ENCODE results near the gene PRTG. TPM values are rescaled to one million over a fixed set of nuclear protein-coding genes. Genes with fewer than 3 reads are reported as not detected.
A peak's percentile ranks its signal among the peaks of the same experiment; 100 is the strongest.
"Not testable (repeated sequence)": the region's sequence is repeated elsewhere in the genome, so short reads cannot be mapped to it uniquely, and the experiment has no call there.

The PRTG gene
- total RNA-seq, 2 donors from 2014 or later, result not detected

DNA sequence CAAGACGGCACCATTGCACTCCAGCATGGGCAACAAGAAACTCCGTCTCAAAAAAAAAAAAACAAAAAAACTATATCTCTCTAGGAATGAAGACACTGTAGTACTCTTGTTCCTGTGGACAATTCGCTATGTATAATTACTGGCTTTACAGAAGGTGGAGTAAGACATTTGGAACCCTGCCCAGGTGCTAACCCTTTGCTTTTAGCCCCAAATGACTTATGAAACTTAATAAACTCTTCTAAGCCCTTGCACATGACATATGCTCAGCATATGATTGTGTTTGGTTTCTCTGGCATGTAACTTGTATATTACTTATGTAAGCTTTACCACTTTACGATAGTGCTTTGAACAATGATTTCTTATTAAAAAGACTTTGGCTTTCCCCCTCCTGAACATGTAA lies 27.3 kb upstream of the PRTG start:
- Mint-ChIP-seq H3K27ac (no peak overlapping the region), H3K4me3 (no peak overlapping the region), H3K27me3 (peaks cover 24% of the 10 kb centered on the region), H3K4me1 (peaks cover 5% of the 10 kb centered on the region), H3K36me3 (ENCODE audit: low read depth) (no peaks in the 10 kb centered on the region)
- H3K9me3 ChIP-seq (ENCODE audit: control insufficient read depth, low read length, poor library complexity, severe bottlenecking), result no peaks in the 10 kb centered on the region
- ATAC-seq (no peak), DNase-seq (no peak)

- DNase-seq, result no peak
- Mint-ChIP-seq H3K27ac (no peak overlapping the region), H3K4me3 (no peak overlapping the region), H3K36me3 (ENCODE audit: low read depth) (no peaks in the 10 kb centered on the region), H3K4me1 (peaks cover 5% of the 10 kb centered on the region), H3K27me3 (peaks cover 17% of the 10 kb centered on the region)
- no peak for ATAC-seq
- no peaks in the 10 kb centered on the region for H3K9me3 ChIP-seq (ENCODE audit: control insufficient read depth, low read length, poor library complexity, severe bottlenecking)
These were observed 25.8 kb upstream of the PRTG start for GRCh38 chr15:55768670-55769185.

DNA sequence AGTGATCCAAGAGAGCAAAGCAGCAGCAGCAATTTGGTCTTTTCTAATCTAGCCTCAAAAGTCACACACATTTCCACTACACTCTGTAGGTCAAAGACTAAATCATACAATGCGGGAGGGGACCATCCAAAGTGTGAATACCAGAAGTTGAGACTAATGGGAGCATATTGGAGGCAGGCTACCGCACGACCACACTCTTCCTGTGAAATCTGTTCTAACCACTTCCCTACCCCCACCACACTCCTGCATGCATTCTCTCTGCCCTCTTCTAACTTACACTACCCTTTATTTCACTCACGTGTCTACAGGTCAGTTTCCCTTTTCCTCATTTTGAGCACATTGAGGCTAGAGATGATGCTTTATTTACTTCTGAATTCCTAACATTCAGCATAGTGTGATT lies 23.7 kb upstream of the PRTG start:
- Mint-ChIP-seq H3K4me3 (no peak overlapping the region), H3K36me3 (ENCODE audit: low read depth) (no peaks in the 10 kb centered on the region), H3K27ac (no peak overlapping the region), H3K4me1 (peaks cover 5% of the 10 kb centered on the region), H3K27me3 (peaks cover 18% of the 10 kb centered on the region)
- H3K9me3 ChIP-seq (ENCODE audit: control insufficient read depth, low read length, poor library complexity, severe bottlenecking), result no peaks in the 10 kb centered on the region
- ATAC-seq, result no peak
- no peak for DNase-seq

DNA sequence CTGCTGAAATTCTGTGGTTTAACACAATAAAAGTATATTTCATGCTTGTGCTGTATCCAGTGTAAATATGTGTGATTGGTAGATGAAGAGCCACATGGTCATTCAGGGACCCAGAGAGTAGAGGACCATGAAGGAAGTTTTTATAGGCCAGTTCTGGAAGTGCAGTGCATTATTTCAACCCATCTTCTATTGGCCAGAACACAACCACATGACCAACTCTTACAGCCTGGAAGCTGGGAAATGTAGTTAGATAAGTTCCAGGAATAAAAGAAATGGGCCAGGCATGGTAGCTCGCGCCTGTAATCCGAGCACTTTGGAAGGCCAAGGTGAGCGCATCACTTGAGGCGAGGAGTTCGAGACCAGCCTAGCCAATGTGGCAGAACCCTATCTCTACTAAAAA lies 21.4 kb upstream of the PRTG start:
- no peak for ATAC-seq
- H3K4me3 Mint-ChIP-seq, result no peak overlapping the region
- peaks cover 12% of the 10 kb centered on the region for H3K27me3 Mint-ChIP-seq

DNA sequence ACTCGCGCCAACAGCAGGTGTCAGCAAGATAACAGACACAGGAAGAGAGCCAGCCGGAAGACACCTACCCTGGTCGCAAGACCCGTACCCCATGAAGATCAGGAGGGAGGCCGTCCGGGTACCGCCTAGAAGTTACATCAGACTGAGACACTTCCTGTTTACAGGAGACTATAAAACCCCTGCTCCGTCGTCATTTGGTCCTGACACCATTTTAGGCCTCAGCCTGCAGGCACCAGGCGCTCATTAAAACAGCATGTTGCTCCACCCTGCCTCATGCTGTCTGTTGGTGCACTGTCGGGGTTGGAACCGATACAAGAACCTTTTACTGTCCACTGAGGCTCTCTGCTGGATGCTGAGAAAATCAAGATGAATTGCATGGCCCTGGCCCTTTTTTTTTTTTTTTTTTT lies 15.6 kb upstream of the PRTG start:
- Mint-ChIP-seq H3K27me3 (peaks cover 25% of the 10 kb centered on the region), H3K36me3 (ENCODE audit: low read depth) (peaks cover 2% of the 10 kb centered on the region), H3K27ac (no peak overlapping the region), H3K4me1 (peaks cover 2% of the 10 kb centered on the region), H3K4me3 (no peak overlapping the region)
- H3K9me3 ChIP-seq (ENCODE audit: control insufficient read depth, low read length, poor library complexity, severe bottlenecking), result no peaks in the 10 kb centered on the region
- DNase-seq, result no peak
- no peak for ATAC-seq

More for the DNA sequence above, 21.4 kb upstream of the PRTG start:
- H3K4me1 Mint-ChIP-seq, result peaks cover 7% of the 10 kb centered on the region
- no peak for DNase-seq
- H3K36me3 Mint-ChIP-seq (ENCODE audit: low read depth), result no peaks in the 10 kb centered on the region
- no peaks in the 10 kb centered on the region for H3K9me3 ChIP-seq (ENCODE audit: control insufficient read depth, low read length, poor library complexity, severe bottlenecking)
- H3K27ac Mint-ChIP-seq, result no peak overlapping the region

DNA sequence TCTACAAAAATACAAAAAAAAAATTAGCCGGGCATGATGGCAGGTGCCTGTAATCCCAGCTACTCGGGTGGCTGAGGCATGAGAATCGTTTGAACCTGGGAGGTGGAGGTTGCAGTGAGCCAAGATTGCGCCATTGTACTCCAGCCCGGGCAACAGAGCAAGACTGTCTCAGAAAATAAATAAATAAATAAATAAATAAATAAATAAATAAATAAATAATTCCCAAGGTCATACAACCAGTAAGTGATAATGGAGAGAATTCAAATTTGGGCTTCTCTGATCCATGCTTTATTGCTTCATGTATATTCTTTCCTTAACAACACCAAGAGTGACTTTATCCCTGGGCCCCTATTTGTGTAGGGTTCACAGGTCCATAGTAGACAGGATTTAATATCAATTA lies 10.5 kb upstream of the PRTG start:
- H3K27me3 Mint-ChIP-seq, result peaks cover 32% of the 10 kb centered on the region
- H3K9me3 ChIP-seq (ENCODE audit: control insufficient read depth, low read length, poor library complexity, severe bottlenecking); DNase-seq; ATAC-seq; H3K36me3 Mint-ChIP-seq (ENCODE audit: low read depth); H3K27ac Mint-ChIP-seq; H3K4me1 Mint-ChIP-seq; H3K4me3 Mint-ChIP-seq: not testable (repeated sequence)

GRCh38 chr15:55750706-55751105 lies 7.8 kb upstream of the PRTG start:
- Mint-ChIP-seq H3K4me3 (no peak overlapping the region), H3K27me3 (peaks cover 40% of the 10 kb centered on the region), H3K36me3 (ENCODE audit: low read depth) (peaks cover 2% of the 10 kb centered on the region), H3K27ac (no peak overlapping the region), H3K4me1 (peaks cover 2% of the 10 kb centered on the region)
- no peak for ATAC-seq
- H3K9me3 ChIP-seq (ENCODE audit: control insufficient read depth, low read length, poor library complexity, severe bottlenecking), result no peaks in the 10 kb centered on the region
- no peak for DNase-seq

DNA sequence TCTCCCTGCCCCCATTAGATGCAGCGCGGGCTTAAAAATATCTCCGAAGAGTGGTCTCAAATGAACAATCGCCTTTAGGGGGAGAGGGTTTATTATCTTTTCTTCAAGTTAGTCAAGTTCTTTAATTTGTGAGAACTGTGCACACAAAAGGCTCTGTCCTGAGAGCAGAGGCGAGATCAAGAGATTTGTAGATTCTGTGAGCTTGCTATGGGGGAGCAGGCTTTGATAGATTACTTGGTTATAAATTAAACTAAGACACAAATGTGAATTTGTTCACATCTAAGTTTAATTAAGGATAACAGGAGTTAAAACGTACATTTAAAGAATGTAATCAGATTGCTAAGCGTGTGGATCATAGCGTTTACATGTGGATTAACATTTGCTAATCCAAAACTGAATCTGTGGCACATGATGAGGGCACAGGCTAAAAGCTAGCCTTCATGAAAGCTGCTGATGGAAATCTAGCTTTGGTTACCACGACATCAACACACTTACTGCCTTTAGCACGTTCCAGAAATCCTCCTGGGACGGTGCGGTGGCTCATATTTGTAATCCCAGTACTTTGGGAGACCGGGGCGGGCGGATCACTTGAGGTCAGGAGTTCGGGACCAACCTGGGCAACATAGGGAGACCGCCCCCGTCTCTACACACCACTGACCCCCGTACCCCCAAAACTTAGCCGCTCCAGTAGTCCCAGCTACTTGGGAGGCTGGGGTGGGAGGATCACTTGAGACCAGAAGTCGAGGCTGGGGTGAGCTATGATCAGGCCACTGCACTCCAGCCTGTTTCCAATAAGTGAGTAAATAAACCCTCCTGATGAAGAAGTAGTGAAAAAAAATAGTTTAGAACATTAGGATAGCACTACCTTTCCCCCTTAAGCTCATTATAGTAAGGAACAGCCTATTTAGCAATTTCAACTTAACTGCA lies 1.0 kb upstream of the PRTG start:
- Mint-ChIP-seq H3K27ac (no peak overlapping the region), H3K4me1 (peaks cover 6% of the 10 kb centered on the region), H3K36me3 (ENCODE audit: low read depth) (peaks cover 4% of the 10 kb centered on the region), H3K27me3 (peaks cover 33% of the 10 kb centered on the region), H3K4me3 (peak overlapping the region; percentile 83)
- ATAC-seq (no peak), DNase-seq (no peak)
- no peaks in the 10 kb centered on the region for H3K9me3 ChIP-seq (ENCODE audit: control insufficient read depth, low read length, poor library complexity, severe bottlenecking)

GRCh38 chr15:55742498-55742926 lies 440 bp downstream of the PRTG start:
- ATAC-seq (peak; percentile 33), DNase-seq (no peak)
- no peaks in the 10 kb centered on the region for H3K9me3 ChIP-seq (ENCODE audit: control insufficient read depth, low read length, poor library complexity, severe bottlenecking)
- Mint-ChIP-seq H3K27me3 (peaks cover 28% of the 10 kb centered on the region), H3K4me3 (peak overlapping the region; percentile 84), H3K36me3 (ENCODE audit: low read depth) (peaks cover 2% of the 10 kb centered on the region), H3K4me1 (peaks cover 4% of the 10 kb centered on the region), H3K27ac (no peak overlapping the region)

GRCh38 chr15:55741833-55742497 lies 987 bp downstream of the PRTG start:
- Mint-ChIP-seq H3K4me1 (peaks cover 4% of the 10 kb centered on the region), H3K27ac (no peak overlapping the region), H3K27me3 (peaks cover 30% of the 10 kb centered on the region), H3K4me3 (no peak overlapping the region), H3K36me3 (ENCODE audit: low read depth) (peaks cover 2% of the 10 kb centered on the region)
- H3K9me3 ChIP-seq (ENCODE audit: control insufficient read depth, low read length, poor library complexity, severe bottlenecking), result no peaks in the 10 kb centered on the region
- ATAC-seq (peak; percentile 45), DNase-seq (no peak)

DNA sequence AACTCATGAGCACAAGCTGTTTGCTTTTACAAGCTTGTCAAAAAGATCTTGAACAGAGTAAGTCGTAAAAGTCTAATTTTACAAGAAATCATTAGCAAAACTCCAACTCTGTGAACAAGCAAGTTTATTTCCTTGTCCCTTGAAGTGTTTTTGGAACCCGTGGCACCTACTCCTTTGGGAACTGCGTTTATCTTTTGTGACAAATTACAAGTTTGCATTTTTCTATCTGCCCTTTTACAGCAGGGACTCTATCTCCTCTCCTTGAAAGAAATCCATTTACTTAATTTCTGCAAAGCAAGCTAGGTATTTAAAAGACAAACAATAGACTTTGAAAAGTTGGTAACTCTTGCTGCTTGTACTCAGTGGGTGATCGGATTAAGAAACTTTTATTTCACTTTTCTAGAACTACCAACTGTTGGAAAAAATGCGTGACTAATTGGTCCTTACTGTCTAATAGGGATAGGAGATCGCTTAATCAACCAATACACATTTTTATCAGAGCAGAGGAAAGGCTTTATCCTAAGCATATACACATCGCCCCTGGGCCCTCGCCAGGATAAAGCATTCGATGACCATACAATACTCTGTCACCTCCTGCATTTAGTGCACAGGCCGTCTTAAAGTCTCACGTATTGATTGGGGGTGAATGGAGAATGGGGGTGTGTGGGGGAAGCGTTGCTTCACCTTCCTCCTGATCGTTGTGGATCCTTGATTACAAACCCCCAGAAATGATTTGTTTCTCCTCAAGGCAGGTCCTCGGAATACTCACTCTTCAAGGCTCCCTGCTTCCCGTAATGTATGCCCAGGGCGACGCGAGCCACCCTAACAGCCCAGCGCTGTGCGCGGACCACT lies 1.7 kb downstream of the PRTG start:
- Mint-ChIP-seq H3K4me1 (peaks cover 4% of the 10 kb centered on the region), H3K27ac (no peak overlapping the region), H3K27me3 (peaks cover 33% of the 10 kb centered on the region), H3K4me3 (no peak overlapping the region), H3K36me3 (ENCODE audit: low read depth) (peaks cover 2% of the 10 kb centered on the region)
- DNase-seq (no peak), ATAC-seq (no peak)
- H3K9me3 ChIP-seq (ENCODE audit: control insufficient read depth, low read length, poor library complexity, severe bottlenecking), result no peaks in the 10 kb centered on the region

DNA sequence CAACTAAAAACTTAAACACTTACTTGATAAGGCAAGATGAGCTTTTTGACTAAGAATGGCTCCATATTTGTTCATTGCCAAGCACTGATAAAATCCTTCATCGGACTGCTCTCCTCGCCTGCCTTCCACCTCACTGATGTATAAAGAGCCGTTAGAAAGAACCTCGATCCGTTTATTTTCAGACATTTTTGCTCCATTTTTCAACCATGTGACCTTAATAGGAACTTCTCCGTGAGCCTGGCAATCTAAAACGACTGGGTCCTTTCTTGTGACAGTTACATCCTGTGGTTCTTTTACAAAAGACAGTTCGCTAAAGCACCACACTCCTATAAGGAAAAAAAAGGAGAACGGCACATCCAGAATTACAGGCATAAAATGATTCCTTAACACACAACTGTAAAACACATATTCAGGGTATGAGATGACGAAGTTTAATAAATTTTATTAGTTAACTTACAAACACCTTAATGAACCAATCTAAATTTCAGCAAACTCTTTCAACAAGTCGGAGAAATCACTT lies 2.5 kb downstream of the PRTG start:
- ATAC-seq, result no peak

More for the DNA sequence above, 2.5 kb downstream of the PRTG start:
- Mint-ChIP-seq H3K4me3 (no peak overlapping the region), H3K36me3 (ENCODE audit: low read depth) (peaks cover 2% of the 10 kb centered on the region), H3K27ac (no peak overlapping the region), H3K27me3 (peaks cover 30% of the 10 kb centered on the region), H3K4me1 (peaks cover 4% of the 10 kb centered on the region)
- no peaks in the 10 kb centered on the region for H3K9me3 ChIP-seq (ENCODE audit: control insufficient read depth, low read length, poor library complexity, severe bottlenecking)
- DNase-seq, result no peak
